Epithelial cell of proximal tubule (primary cell): ENCODE data around the gene NHSL1. TPM values are rescaled to one million over a fixed set of nuclear protein-coding genes. Genes with fewer than 3 reads are reported as not detected.

Source experiments
- DNase-seq: peaks from one replicate; pipeline ENCODE4 v3.0.0-alpha.2; 2011; ENCODE audit warnings: low read depth
- H3K4me3 ChIP-seq: 2 replicates; pipeline ENCODE4 v1.5.1; 2011; ENCODE audit warnings: low read depth, mild to moderate bottlenecking, low read length
- CTCF ChIP-seq: conservative IDR thresholded peaks from 2 replicates; pipeline ENCODE4 v1.5.1; 2012; ENCODE audit warnings: low read depth, mild to moderate bottlenecking, low read length
- total RNA-seq: library from RNA; depleted of rRNA; stranded (reverse); fragments of >200 nt; gene quantifications from 2 replicates; pipeline ENCODE4 v1.2.3, GENCODE V29; 2015

NHSL1 gene
- total RNA-seq, 1 donor from 2014 or later, result 4.0 TPM

GRCh38 chr6:138531387-138531786, 32.1 kb upstream of the NHSL1 start:
- TF ChIP-seq CTCF, result no peak
- no peak for DNase-seq
- H3K4me3 ChIP-seq, result no peak overlapping the region

DNA sequence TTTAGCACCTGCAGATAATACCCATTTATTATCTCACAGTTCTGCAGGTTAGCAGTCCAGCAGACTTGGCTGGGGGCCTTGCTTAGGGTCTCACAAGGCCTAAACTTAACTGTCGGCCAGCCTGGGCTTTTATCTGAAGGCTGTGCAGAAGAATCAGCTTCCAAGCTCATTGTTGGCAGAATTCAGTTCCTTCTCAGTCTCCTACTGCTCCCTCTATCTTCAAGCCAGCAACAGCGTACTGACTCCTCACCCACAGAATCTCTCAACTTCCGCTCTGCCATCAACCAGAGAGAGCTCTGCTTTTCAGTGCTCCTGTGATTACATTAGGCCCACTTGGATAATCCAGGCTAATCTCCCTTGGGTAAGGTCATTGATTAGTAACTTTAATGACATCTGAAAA, 30.2 kb upstream of the NHSL1 start:
- no peak for TF ChIP-seq CTCF
- H3K4me3 ChIP-seq, result no peak overlapping the region
- DNase-seq, result no peak

DNA sequence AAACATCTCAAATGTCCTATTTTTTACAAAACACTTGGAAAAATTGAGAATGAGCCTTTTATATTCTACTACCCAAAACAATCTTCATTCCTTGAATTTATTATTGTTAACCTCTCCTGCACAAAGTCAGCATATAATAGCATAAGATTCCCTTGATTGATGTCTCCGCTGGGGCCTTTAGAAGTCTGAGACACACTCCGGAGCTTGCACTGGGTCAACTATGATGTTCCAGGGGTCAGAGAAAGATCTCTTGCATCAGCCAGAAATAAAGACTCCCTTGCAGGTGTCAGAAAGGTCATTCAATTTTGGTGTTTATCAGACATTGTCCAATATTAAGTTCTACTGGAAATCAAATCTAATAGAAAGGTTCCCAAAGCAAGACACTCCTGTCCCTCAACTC, 29.7 kb upstream of the NHSL1 start:
- TF ChIP-seq CTCF, result no peak
- no peak overlapping the region for H3K4me3 ChIP-seq
- no peak for DNase-seq

- no peak for TF ChIP-seq CTCF
- no peak overlapping the region for H3K4me3 ChIP-seq
- DNase-seq, result no peak
These were observed 28.8 kb upstream of the NHSL1 start for GRCh38 chr6:138528137-138528536.

DNA sequence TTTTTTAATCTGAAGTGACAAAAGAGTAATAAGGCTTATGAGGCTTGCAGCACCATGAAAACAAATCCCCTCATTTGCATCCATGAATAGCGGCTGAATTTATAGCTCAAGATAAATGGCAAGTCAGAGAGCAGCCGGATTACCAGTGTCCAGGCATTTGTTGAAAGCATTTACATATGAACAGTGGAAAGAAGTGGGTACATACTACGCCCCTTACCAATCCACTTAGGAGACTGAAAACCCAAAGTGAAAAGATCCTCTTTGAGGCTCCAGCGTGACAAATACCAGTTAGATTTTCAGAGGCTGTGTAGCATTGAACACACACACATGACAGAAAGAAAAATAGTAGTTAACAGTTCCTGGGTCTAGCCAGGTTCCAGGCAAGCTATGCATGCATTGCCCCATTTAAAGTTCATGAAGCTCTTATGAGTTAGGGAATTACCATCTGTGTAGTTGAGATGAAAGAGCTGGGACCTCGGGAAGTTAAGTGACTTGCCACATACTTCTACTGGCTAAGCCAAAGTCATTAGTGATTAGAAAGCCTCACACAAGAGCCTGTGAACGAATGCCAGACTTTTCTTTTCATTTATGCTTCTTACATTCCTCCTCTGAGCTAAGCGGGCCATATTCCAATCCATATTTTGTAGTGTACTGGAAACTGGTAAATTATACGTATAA, 28.3 kb upstream of the NHSL1 start:
- no peak overlapping the region for H3K4me3 ChIP-seq
- no peak for DNase-seq
- no peak for TF ChIP-seq CTCF

- no peak for TF ChIP-seq CTCF
- no peak for DNase-seq
- H3K4me3 ChIP-seq, result no peak overlapping the region
These were observed 27.5 kb upstream of the NHSL1 start for GRCh38 chr6:138526822-138527235.

DNA sequence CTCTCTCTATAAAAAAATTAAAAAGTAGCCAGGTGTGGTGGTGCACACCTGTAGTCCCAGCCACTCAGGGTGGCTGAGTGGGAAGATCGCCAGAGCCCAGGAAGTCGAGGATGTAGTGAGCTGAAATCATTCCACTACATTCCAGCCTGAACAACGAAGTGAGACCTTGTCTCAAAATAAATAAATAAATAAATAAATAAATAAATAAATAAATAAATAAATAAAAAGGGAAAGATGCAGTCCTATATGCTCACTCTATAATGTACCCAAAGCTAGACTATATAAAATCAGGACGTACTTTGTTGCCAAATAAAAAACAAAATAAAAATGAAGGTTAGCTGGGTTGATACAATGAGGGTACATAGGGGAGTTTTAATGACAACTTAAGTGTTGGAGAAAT, 26.1 kb upstream of the NHSL1 start:
- no peak for TF ChIP-seq CTCF
- H3K4me3 ChIP-seq, result no peak overlapping the region
- no peak for DNase-seq
